Prostate gland (tissue), 2 donors: ENCODE results near the gene CENPB. TPM values are rescaled to one million over a fixed set of nuclear protein-coding genes. Genes with fewer than 3 reads are reported as not detected.

Experiments used
- DNase-seq: peaks from one replicate; pipeline ENCODE4 v3.0.0-alpha.2; 2019; ENCODE audit warnings: low spot score
- H3K27ac ChIP-seq, 2 donors: fragments of 200-600 bp; sonication (generic); 2 replicates each; pipeline ENCODE4 v1.5.1; 2017 to 2019
- H3K27me3 ChIP-seq: fragments of 200-600 bp; sonication (generic); replicated peaks from 2 replicates; pipeline ENCODE4 v1.5.1; 2019; ENCODE audit not compliant: insufficient read depth
- H3K36me3 ChIP-seq, 2 donors: fragments of 200-600 bp; sonication (generic); 1 replicate in 1 of 2; 2 replicates in 1 of 2; pipeline versions ENCODE4 v1.5.1 to v1.8.1; 2017 to 2019
- H3K4me1 ChIP-seq: fragments of 200-600 bp; sonication (generic); replicated peaks from 2 replicates; pipeline ENCODE4 v1.5.1; 2019
- H3K4me3 ChIP-seq, 2 donors: fragments of 200-600 bp; sonication (generic); 2 replicates each; pipeline ENCODE4 v1.5.1; 2017 to 2019
- H3K9me3 ChIP-seq: fragments of 200-600 bp; sonication (generic); 2 replicates; pipeline ENCODE4 v1.5.1; 2017
- CTCF ChIP-seq, 4 experiments: fragments of 200-600 bp in 2 of 4; fragments of 450-650 bp in 2 of 4; sonication (generic) in 2 of 4; IDR thresholded peaks; 1 replicate in 3 of 4; 2 replicates in 1 of 4; pipeline ENCODE4 v1.5.1; 2016 to 2019; ENCODE audit warnings: antibody characterized with exemption in 4 of 4, mild to moderate bottlenecking in 2 of 4, moderate library complexity in 2 of 4
- POLR2A ChIP-seq: fragments of 450-650 bp; IDR thresholded peaks from one replicate; pipeline ENCODE4 v1.6.1; 2016; ENCODE audit warnings: antibody characterized with exemption, mild to moderate bottlenecking
- POLR2AphosphoS5 ChIP-seq: sonication (generic); formaldehyde crosslinking; IDR thresholded peaks from one replicate; pipeline ENCODE4 v1.6.1; 2017; ENCODE audit warnings: antibody characterized with exemption
- WGBS: methylation state at CpG from one replicate; pipeline ENCODE4 v1.1.5; 2018; 5-methylcytosine and 5-hydroxymethylcytosine counted together
- intact Hi-C: fragments of 100-400 bp; cut with DNase I; formaldehyde crosslinking; loops from one replicate; pipeline ENCODE4 v1.14.2; 2022
- total RNA-seq, 2 donors: library from RNA; depleted of rRNA; stranded (reverse); fragments of >200 nt; gene quantifications; one replicate each; pipeline ENCODE4 v1.1.0, GENCODE V29; 2016

CENPB gene
- total RNA-seq, 2 donors from 2014 or later = 76.6 to 86.9 TPM

DNA sequence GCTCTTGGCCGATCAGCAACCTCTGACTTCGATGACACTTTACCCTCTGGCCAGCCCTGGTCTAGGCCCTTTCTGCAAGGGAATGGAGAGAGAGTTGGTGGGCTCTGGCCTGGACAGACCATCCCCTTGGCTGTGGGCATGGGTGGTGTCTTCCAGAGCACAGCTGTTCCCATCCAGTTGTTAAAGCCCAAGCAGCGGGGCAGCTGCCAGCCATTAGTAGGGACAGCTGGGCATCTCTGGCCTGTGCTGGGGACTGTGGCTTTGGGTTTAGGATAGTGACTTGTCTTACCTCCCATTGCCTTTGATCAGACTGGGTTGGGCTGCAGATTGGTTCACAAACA, 12.3 kb upstream of the CENPB start:
- H3K4me1 ChIP-seq = no peaks in the 10 kb centered on the region
- no peaks in the 10 kb centered on the region for H3K27me3 ChIP-seq
- 100% methylated on average over 3 of the region's 3 CpGs for WGBS
- TF ChIP-seq POLR2AphosphoS5 = no peak
- TF ChIP-seq POLR2A = no peak
- TF ChIP-seq CTCF (IDR thresholded peaks at IDR 0.05) = no peak
- no peaks in the 10 kb centered on the region for H3K9me3 ChIP-seq
- DNase-seq = no peak
- H3K27ac ChIP-seq = no peak overlapping the region
- intact Hi-C loops = no loop called here
- no peak overlapping the region for H3K4me3 ChIP-seq
- H3K36me3 ChIP-seq = no peaks in the 10 kb centered on the region

DNA sequence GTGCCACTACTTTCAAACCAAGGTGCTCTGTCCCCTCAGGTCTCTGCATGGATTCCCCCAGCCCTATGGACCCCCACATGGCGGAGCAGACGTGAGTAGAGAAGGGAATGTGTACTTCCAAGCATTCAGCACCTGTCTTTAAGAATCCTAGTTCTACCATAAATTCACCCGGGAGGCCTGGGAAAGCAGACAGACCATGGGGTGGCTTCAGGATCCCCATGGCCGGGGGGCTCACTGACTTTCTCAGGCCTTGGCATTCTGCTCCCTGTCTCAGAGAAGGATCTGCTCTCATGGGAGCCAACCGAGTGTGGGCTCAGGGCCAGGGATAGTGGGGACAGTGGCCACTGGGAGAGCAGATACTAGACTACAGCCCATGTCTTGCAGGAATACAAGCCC, 11.8 kb upstream of the CENPB start:
- Histone ChIP-seq H3K4me3 (no peak overlapping the region), H3K36me3 (no peaks in the 10 kb centered on the region), H3K9me3 (no peaks in the 10 kb centered on the region), H3K27me3 (no peaks in the 10 kb centered on the region), H3K4me1 (no peaks in the 10 kb centered on the region), H3K27ac (no peak overlapping the region)
- intact Hi-C loops = no loop called here
- 79% methylated on average over 5 of the region's 5 CpGs for WGBS
- TF ChIP-seq POLR2AphosphoS5 (no peak), CTCF (IDR thresholded peaks at IDR 0.05) (no peak), POLR2A (no peak)
- no peak for DNase-seq

DNA sequence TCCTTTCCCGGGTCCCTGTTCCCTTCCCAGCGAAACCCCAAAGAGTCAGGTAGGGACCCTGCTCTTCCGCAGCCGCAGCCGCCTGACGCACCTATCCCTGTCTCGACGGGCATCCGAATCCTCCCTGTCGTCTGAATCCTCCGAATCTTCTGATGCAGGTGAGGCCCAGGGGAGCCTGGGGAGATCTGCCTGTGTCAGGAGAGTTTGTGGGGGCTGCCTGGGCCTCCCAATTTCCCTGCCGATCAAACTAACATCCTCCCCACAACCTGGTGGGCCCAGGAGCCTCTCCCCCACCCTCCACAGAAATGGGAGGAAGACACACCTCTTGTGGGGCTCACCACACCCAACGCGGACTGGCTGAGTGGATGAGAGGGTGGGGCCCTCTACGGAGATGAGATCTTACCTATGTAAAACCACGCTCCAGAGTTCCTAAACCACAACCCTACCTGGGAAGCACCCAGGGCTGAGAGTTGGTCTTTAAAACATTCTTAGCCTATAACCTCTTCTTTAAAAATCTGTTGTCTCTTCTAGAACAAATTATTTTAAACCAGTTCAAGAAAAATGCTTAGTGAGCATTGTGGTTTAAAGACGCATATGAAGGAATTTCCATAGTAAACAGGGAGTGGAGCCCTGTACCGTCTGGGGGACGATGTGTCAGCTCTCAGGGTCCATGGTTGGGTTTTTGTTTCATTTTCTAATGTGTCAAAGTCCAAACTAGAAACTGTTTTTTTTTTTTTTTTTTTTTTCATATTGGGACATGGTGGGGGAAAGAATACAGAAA, 11.2 kb upstream of the CENPB start:
- Histone ChIP-seq H3K4me3 (no peak overlapping the region), H3K27ac (no peak overlapping the region), H3K27me3 (no peaks in the 10 kb centered on the region), H3K9me3 (no peaks in the 10 kb centered on the region), H3K36me3 (no peaks in the 10 kb centered on the region), H3K4me1 (no peaks in the 10 kb centered on the region)
- no peak for TF ChIP-seq POLR2A
- TF ChIP-seq CTCF (IDR thresholded peaks at IDR 0.05) = no peak
- TF ChIP-seq POLR2AphosphoS5 = no peak
- 74% methylated on average over 19 of the region's 19 CpGs for WGBS
- no peak for DNase-seq
- intact Hi-C loops = no loop called here

- Histone ChIP-seq H3K4me1 (no peaks in the 10 kb centered on the region), H3K27ac (no peak overlapping the region)
Measured at GRCh38 chr20:3797226-3797545, 10.6 kb upstream of the CENPB start.

More at GRCh38 chr20:3797226-3797545, 10.6 kb upstream of the CENPB start:
- no peak for TF ChIP-seq POLR2AphosphoS5
- TF ChIP-seq CTCF (IDR thresholded peaks at IDR 0.05) = no peak
- TF ChIP-seq POLR2A = no peak
- intact Hi-C loops = no loop called here
- H3K27me3 ChIP-seq = no peaks in the 10 kb centered on the region
- H3K36me3 ChIP-seq = no peaks in the 10 kb centered on the region
- no peaks in the 10 kb centered on the region for H3K9me3 ChIP-seq
- WGBS = 80% methylated on average over 5 of the region's 5 CpGs
- DNase-seq = no peak
- no peak overlapping the region for H3K4me3 ChIP-seq
